Esophagus squamous epithelium (tissue), 5 donors: ENCODE data around the gene ST3GAL4. TPM values are rescaled to one million over a fixed set of nuclear protein-coding genes. Genes with fewer than 3 reads are reported as not detected.

Source experiments
- DNase-seq: peaks from one replicate; lab custom pipeline; 2025; lab: John Stamatoyannopoulos, UW
- H3K27ac ChIP-seq, 4 donors: fragments of 200-600 bp; sonication (generic); one replicate each; pipeline ENCODE4 v1.5.1; 2016 to 2019; ENCODE audit warnings: mild to moderate bottlenecking in 1 of 4
- H3K27me3 ChIP-seq, 4 donors: fragments of 200-600 bp; sonication (generic); 1 replicate in 3 of 4; 2 replicates in 1 of 4; pipeline versions ENCODE4 v1.5.1 to v1.6.0; 2017 to 2021; ENCODE audit warnings: antibody characterized with exemption in 1 of 4
- H3K36me3 ChIP-seq, 3 donors: fragments of 200-600 bp; sonication (generic); one replicate each; pipeline ENCODE4 v1.5.1; 2016 to 2019
- H3K4me1 ChIP-seq, 3 donors: fragments of 200-600 bp; sonication (generic); one replicate each; pipeline ENCODE4 v1.5.1; 2017 to 2019
- H3K4me3 ChIP-seq, 4 donors: fragments of 200-600 bp; sonication (generic); 1 replicate in 3 of 4; 2 replicates in 1 of 4; pipeline ENCODE4 v1.5.1; 2016 to 2019; ENCODE audit warnings: mild to moderate bottlenecking in 2 of 4, moderate library complexity in 1 of 4
- H3K9me3 ChIP-seq, 3 donors: fragments of 200-600 bp; sonication (generic); one replicate each; pipeline ENCODE4 v1.5.1; 2016 to 2019
- CTCF ChIP-seq, 6 experiments: fragments of 450-650 bp in 4 of 6; fragments of 200-600 bp in 2 of 6; sonication (generic) in 2 of 6; IDR thresholded peaks; one replicate each; pipeline ENCODE4 v1.5.1; 2016 to 2019; ENCODE audit warnings: antibody characterized with exemption in 6 of 6, mild to moderate bottlenecking in 4 of 6, moderate library complexity in 4 of 6
- POLR2A ChIP-seq, 4 donors: fragments of 450-650 bp; IDR thresholded peaks; one replicate each; pipeline ENCODE4 v1.6.1; 2017; ENCODE audit warnings: antibody characterized with exemption in 4 of 4, mild to moderate bottlenecking in 4 of 4, moderate library complexity in 3 of 4
- WGBS, 2 donors: methylation state at CpG; one replicate each; pipeline ENCODE4 v1.1.5; 2018; 5-methylcytosine and 5-hydroxymethylcytosine counted together
- intact Hi-C: fragments of 100-400 bp; cut with DNase I; formaldehyde crosslinking; loops from one replicate; pipeline ENCODE4 v1.15.0; 2022
- total RNA-seq, 4 donors: library from RNA; depleted of rRNA; stranded (reverse); fragments of >200 nt; gene quantifications; one replicate each; pipeline ENCODE4 v1.1.0, GENCODE V29; 2016
- donor health status: DM: yes; HTN: yes; CAD: no.

The ST3GAL4 gene
- total RNA-seq, 4 donors from 2014 or later, result 31.0 to 110 (median 51.2) TPM

DNA sequence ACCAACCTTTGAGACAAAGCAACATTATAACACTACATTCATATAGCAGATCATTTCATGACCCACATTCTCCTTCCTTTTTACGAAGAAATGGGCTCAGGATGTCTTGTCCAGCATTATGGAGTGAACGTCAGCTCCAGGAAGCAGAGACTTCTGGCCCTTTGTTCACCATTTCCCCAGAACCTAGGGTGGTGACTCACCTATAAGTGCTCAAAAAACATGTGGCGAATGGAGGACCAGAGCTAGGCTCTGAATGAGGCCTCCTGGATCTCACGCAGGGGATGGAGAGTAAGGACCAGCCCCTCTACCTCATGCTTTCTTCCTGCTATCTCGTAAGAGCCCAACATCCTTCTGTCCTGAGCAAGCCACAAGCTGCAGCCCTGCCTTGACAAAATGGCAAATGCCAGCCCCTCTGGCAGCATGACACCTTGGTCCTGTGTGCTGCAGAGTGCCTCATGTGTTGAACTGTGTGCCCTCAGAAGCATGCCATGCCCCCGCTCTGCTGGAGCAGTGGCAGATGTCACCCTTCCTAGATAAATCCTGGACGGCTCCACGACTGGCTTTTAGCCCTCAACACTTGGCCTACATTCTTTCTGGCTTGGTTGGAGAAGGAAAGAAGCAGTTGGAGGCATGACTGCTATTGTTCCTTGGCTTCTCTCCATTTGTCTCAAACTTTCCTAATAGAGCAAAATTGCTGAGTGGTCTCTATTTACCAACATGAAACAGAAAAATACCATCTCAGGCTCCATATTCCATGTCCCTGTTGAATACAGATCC is 6.5 kb upstream of the ST3GAL4 start:
- intact Hi-C loops, result no loop called here
- TF ChIP-seq POLR2A (IDR thresholded peaks at IDR 0.05) (no peak), CTCF (IDR thresholded peaks at IDR 0.05) (no peak)
- no peaks in the 10 kb centered on the region for H3K9me3 ChIP-seq
- H3K27me3 ChIP-seq, result no peaks in the 10 kb centered on the region
- H3K27ac ChIP-seq, result peak overlapping the region in 3 of 4 donors; percentile 21 to 84 (median 51)
- WGBS, 2 donors, result 63 to 66% methylated on average over 8 of the region's 8 CpGs
- DNase-seq, result no peak
- H3K4me1 ChIP-seq, result peaks cover 0 to 89% (median 48%) of the 10 kb centered on the region in 3 donors
- peaks cover 0 to 19% (median 0%) of the 10 kb centered on the region in 3 donors for H3K36me3 ChIP-seq
- H3K4me3 ChIP-seq, result no peak overlapping the region

DNA sequence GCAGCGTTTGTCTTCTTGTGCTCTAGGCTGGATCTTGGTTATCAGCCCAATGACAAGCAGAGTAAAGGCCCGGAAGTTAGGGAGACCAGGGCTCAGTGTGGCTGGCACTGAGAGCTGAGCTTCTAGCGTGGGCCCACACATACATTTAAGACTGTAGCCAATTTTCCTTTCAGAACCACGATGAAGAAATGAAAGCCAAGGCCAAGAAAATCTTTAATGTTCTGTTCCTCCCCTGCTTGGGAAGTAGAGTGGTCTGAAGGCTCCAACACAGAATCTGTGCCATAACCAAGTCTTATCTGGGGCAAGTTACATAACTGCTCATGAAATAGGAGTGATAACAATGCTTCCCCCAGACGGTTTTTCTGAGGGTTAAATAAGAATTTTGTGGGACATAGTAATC is 4.7 kb upstream of the ST3GAL4 start:
- no peak for TF ChIP-seq POLR2A (IDR thresholded peaks at IDR 0.05)
- TF ChIP-seq CTCF (IDR thresholded peaks at IDR 0.05), result no peak
- H3K36me3 ChIP-seq, result peaks cover 0 to under 1% (median 0%) of the 10 kb centered on the region in 3 donors
- H3K4me3 ChIP-seq, result no peak overlapping the region
- intact Hi-C loops, result no loop called here
- H3K27ac ChIP-seq, result peak overlapping the region in 3 of 4 donors; percentile 42 to 51 (median 47)
- H3K9me3 ChIP-seq, result no peaks in the 10 kb centered on the region
- H3K27me3 ChIP-seq, result peaks cover 0 to 13% (median 0%) of the 10 kb centered on the region in 4 donors
- H3K4me1 ChIP-seq, result peaks cover 6 to 95% (median 58%) of the 10 kb centered on the region in 3 donors
- 66 to 82% methylated on average over 4 to 5 of the region's 5 CpGs for WGBS, 2 donors
- DNase-seq, result no peak

GRCh38 chr11:126352163-126352562 is 3.3 kb upstream of the ST3GAL4 start:
- no peak for DNase-seq
- WGBS, 2 donors, result 60 to 75% methylated on average over 2 of the region's 3 CpGs
- peak overlapping the region in 2 of 4 donors; percentile 9 to 11 for H3K27ac ChIP-seq
- peaks cover 0 to 24% (median 0%) of the 10 kb centered on the region in 4 donors for H3K27me3 ChIP-seq
- H3K4me3 ChIP-seq, result no peak overlapping the region
- no peak for TF ChIP-seq POLR2A (IDR thresholded peaks at IDR 0.05)
- TF ChIP-seq CTCF (IDR thresholded peaks at IDR 0.05), result no peak
- no peaks in the 10 kb centered on the region for H3K36me3 ChIP-seq
- peaks cover 13 to 95% (median 61%) of the 10 kb centered on the region in 3 donors for H3K4me1 ChIP-seq
- H3K9me3 ChIP-seq, result no peaks in the 10 kb centered on the region
- intact Hi-C loops, result no loop called here

DNA sequence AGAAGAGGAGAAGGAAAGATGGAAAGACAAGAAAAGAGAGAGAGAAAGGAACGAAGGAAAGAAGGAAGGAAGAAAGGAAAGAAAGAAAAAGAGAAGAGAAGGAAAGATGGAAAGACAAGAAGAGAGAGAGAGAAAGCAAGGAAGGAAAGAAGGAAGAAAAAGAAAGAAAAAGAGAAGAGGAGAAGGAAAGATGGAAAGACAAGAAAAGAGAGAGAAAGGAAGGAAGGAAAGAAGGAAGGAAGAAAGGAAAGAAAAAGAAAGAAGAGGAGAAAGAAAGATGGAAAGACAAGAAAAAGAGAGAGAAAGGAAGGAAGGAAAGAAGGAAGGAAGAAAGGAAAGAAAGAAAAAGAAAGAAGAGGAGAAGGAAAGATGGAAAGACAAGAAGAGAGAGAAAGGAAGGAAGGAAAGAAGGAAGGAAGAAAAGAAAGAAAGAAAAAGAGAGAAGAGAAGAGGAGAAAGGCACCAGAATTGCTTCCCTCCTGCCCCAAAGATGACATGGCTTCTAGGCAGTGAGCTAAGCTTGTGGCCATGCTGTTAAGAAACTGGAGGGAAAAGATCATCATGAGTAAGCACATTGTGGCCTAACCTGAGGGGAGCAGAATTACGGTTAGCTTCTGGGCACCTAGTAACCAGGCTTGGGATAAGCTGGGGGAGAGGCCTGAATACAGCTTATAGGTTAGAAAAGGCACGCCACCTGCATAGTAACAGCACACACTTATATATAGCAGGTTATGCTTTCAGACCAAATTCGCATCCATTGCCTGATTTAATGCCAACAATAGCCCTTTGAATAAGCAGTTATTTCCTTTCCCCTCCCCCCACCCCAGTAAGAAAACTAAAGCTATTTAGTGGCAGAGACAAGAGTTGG is 2.3 kb upstream of the ST3GAL4 start:
- no peaks in the 10 kb centered on the region for H3K9me3 ChIP-seq
- H3K27ac ChIP-seq, result peak overlapping the region; percentile 14 to 47 (median 28)
- intact Hi-C loops, result no loop called here
- WGBS, 2 donors, result 54 to 55% methylated on average over 4 of the region's 4 CpGs
- H3K27me3 ChIP-seq, result peaks cover 0 to 32% (median 0%) of the 10 kb centered on the region in 4 donors
- no peak overlapping the region for H3K4me3 ChIP-seq
- H3K36me3 ChIP-seq, result no peaks in the 10 kb centered on the region
- no peak for TF ChIP-seq CTCF (IDR thresholded peaks at IDR 0.05)
- no peak for TF ChIP-seq POLR2A (IDR thresholded peaks at IDR 0.05)
- H3K4me1 ChIP-seq, result peaks cover 20 to 96% (median 66%) of the 10 kb centered on the region in 3 donors
- no peak for DNase-seq
